ENCODE results near the gene IL1F10.

Gene IL1F10

DNA sequence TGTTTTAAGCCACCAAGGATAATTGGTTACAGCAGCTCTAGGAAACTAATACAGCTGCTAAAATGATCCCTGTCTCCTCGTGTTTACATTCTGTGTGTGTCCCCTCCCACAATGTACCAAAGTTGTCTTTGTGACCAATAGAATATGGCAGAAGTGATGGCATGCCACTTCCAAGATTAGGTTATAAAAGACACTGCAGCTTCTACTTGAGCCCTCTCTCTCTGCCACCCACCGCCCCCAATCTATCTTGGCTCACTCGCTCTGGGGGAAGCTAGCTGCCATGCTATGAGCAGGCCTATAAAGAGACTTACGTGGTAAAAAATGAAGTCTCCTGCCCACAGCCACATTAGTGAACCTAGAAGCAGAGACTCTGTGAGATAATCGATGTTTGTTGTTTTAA lies 3.5 kb upstream of the IL1F10 start:
- in situ Hi-C loops (cut with MboI; ENCODE audit: low sequenced_read_pairs): no loop called here
- H3K4me3 ChIP-seq: no peak overlapping the region
- no peak for DNase-seq (ENCODE audit: low spot score in 2 of 2)

GRCh38 chr2:113064898-113065297 lies 2.9 kb upstream of the IL1F10 start:
- in situ Hi-C loops (cut with MboI; ENCODE audit: low sequenced_read_pairs): no loop called here
- Histone ChIP-seq H3K4me3 (no peak overlapping the region), H3K9me3 (no peaks in the 10 kb centered on the region), H3K27me3 (ENCODE audit: low read depth) (no peaks in the 10 kb centered on the region), H3K36me3 (replicated peaks) (no peaks in the 10 kb centered on the region), H3K4me1 (no peaks in the 10 kb centered on the region)
- DNase-seq (ENCODE audit: low spot score in 2 of 2): no peak

More for the DNA sequence above, 3.5 kb upstream of the IL1F10 start:
- Histone ChIP-seq H3K36me3 (replicated peaks) (no peaks in the 10 kb centered on the region), H3K4me1 (no peaks in the 10 kb centered on the region), H3K27me3 (ENCODE audit: low read depth) (no peaks in the 10 kb centered on the region), H3K9me3 (no peaks in the 10 kb centered on the region)

- no peaks in the 10 kb centered on the region for H3K9me3 ChIP-seq
- H3K36me3 ChIP-seq (replicated peaks): no peaks in the 10 kb centered on the region
- no peaks in the 10 kb centered on the region for H3K27me3 ChIP-seq (ENCODE audit: low read depth)
- no peak for DNase-seq (ENCODE audit: low spot score in 2 of 2)
- in situ Hi-C loops (cut with MboI; ENCODE audit: low sequenced_read_pairs): no loop called here
- no peaks in the 10 kb centered on the region for H3K4me1 ChIP-seq
- H3K4me3 ChIP-seq: no peak overlapping the region
These were observed 479 bp downstream of the IL1F10 start for GRCh38 chr2:113068249-113068648.

DNA sequence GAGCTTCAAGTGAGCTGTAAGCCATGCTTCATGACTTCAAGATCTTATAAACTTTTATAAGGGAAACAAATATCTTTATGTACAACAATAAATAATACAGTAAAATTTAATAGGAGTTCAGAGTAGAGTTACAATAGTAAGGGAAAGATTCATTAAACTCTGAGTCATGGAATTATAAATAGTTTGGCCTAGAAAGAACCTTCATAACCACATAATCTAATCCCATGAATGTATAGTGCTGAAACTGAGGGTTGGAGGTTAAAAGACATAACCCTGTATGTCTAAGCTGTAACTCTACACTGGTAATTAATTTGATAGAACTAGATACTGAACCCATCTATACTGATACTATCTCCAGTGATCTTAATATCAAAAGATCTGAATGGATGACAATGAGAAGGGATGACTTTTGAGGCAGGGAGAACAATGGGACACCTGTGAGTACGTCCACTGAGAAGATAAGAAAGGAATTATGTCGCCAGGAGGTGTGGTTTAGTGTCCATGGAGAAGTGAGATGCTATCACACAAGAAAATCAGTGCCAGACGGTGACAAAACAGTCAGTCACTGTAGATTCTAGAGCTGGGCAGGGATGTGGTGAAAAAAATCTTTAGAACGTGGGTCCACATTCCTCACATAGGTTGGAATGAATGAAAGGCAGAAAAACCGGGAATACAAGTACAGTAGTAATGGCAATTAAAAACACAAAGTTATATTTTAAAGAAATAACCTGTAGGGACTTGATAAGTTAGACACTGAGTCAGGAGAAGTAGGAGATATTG lies 1.1 kb downstream of the IL1F10 start:
- Histone ChIP-seq H3K36me3 (replicated peaks) (no peaks in the 10 kb centered on the region), H3K9me3 (no peaks in the 10 kb centered on the region), H3K27me3 (ENCODE audit: low read depth) (no peaks in the 10 kb centered on the region), H3K4me1 (no peaks in the 10 kb centered on the region), H3K4me3 (no peak overlapping the region)
- no peak for DNase-seq (ENCODE audit: low spot score in 2 of 2)
- in situ Hi-C loops (cut with MboI; ENCODE audit: low sequenced_read_pairs): no loop called here

GRCh38 chr2:113069676-113070605 lies 2.2 kb downstream of the IL1F10 start:
- Histone ChIP-seq H3K9me3 (no peaks in the 10 kb centered on the region), H3K4me1 (no peaks in the 10 kb centered on the region), H3K27me3 (ENCODE audit: low read depth) (no peaks in the 10 kb centered on the region), H3K36me3 (replicated peaks) (no peaks in the 10 kb centered on the region), H3K4me3 (no peak overlapping the region)
- in situ Hi-C loops (cut with MboI; ENCODE audit: low sequenced_read_pairs): no loop called here
- DNase-seq (ENCODE audit: low spot score in 2 of 2): no peak

DNA sequence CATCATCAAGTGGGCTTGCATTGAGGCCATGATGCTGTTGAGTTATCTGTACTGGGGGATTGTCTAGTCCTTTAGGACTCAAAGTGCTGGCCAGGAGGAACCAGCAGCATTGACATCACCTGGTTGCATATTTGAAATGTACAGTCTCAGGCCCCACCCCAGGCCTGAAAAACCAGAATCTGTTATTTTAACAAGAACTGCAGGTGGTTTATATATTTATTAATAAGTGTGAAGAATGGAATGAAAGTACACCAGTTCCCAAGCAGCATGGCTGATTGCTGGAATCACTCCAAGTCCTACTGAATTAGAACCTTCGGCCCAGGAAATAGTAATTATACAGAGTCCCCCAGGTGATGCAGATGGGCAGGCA lies 2.8 kb downstream of the IL1F10 start:
- H3K36me3 ChIP-seq (replicated peaks): no peaks in the 10 kb centered on the region
- in situ Hi-C loops (cut with MboI; ENCODE audit: low sequenced_read_pairs): no loop called here
- DNase-seq (ENCODE audit: low spot score in 2 of 2): no peak

DNA sequence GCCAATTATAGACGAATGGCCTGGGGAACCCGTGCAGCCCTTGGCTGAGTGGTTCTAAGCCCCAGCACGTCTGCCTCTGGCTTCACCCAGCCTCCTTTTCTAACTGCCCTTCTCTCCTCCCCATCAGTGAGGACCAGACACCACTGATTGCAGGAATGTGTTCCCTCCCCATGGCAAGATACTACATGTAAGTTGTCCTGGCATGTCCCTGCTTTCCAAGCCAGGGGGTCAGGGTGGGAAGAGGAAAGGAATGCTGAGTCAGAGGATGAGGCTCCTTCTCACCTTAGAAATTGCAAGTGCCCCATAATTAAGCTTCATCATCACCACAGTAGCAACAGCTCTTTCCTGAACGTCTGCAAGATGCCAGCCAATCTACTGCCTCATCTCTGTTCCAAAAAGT lies 4.8 kb downstream of the IL1F10 start:
- Histone ChIP-seq H3K4me3 (no peak overlapping the region), H3K4me1 (no peaks in the 10 kb centered on the region), H3K36me3 (replicated peaks) (no peaks in the 10 kb centered on the region), H3K27me3 (ENCODE audit: low read depth) (no peaks in the 10 kb centered on the region), H3K9me3 (no peaks in the 10 kb centered on the region)
- no peak for DNase-seq (ENCODE audit: low spot score in 2 of 2)
- in situ Hi-C loops (cut with MboI; ENCODE audit: low sequenced_read_pairs): no loop called here

More for the DNA sequence above, 2.8 kb downstream of the IL1F10 start:
- Histone ChIP-seq H3K4me3 (no peak overlapping the region), H3K9me3 (no peaks in the 10 kb centered on the region), H3K27me3 (ENCODE audit: low read depth) (no peaks in the 10 kb centered on the region), H3K4me1 (no peaks in the 10 kb centered on the region)

DNA sequence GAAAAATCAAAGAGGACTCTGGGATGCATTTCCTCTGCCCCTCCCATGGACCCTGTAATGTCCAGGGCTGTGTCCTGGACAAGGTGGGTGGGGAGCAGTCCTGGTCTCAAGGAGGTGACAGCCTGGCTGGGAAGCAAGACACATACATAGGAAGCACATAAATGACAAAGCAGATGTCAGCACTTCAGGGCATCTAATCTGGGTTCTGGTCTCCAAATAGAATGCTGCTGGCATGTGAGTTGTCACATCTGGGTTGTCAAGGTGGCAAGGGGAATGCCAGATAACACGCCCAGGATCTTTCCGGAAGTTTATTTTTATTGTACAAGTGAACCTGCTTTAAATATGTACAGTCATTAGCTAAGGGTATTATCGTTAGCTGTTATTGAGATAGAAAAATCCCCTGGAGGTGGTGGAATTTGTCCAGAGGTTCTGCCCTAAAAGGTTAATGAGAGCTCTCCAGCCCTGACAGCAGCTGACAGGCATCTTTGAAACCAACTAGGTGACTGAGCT lies 5.6 kb downstream of the IL1F10 start:
- no peaks in the 10 kb centered on the region for H3K27me3 ChIP-seq (ENCODE audit: low read depth)
- no peaks in the 10 kb centered on the region for H3K9me3 ChIP-seq
- no peak for DNase-seq (ENCODE audit: low spot score in 2 of 2)
- in situ Hi-C loops (cut with MboI; ENCODE audit: low sequenced_read_pairs): no loop called here
- H3K4me1 ChIP-seq: no peaks in the 10 kb centered on the region
- H3K4me3 ChIP-seq: no peak overlapping the region
- H3K36me3 ChIP-seq (replicated peaks): no peaks in the 10 kb centered on the region

DNA sequence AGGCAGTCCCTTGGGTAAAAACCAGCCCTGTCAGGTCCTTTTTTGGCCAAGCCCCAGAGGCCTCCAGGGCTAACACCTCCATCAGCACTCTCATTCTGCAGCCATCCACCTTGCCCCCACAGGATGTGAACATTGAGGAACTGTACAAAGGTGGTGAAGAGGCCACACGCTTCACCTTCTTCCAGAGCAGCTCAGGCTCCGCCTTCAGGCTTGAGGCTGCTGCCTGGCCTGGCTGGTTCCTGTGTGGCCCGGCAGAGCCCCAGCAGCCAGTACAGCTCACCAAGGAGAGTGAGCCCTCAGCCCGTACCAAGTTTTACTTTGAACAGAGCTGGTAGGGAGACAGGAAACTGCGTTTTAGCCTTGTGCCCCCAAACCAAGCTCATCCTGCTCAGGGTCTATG lies 7.3 kb downstream of the IL1F10 start:
- Histone ChIP-seq H3K9me3 (no peaks in the 10 kb centered on the region), H3K27me3 (ENCODE audit: low read depth) (no peaks in the 10 kb centered on the region), H3K4me1 (no peaks in the 10 kb centered on the region), H3K36me3 (replicated peaks) (no peaks in the 10 kb centered on the region), H3K4me3 (no peak overlapping the region)
- no peak for DNase-seq (ENCODE audit: low spot score in 2 of 2)
- in situ Hi-C loops (cut with MboI; ENCODE audit: low sequenced_read_pairs): no loop called here

DNA sequence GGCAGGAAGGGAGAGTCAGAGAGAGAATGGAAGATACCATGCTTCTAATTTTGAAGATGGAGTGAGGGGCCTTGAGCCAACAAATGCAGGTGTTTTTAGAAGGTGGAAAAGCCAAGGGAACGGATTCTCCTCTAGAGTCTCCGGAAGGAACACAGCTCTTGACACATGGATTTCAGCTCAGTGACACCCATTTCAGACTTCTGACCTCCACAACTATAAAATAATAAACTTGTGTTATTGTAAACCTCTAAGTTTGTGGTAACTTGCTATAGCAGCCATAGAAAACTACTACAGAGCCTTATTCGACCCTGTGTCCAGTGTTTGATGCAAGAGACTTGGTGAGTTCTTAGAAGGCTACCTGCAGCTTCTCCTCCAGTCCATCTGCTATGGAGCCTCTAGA lies 7.8 kb downstream of the IL1F10 start:
- no peak overlapping the region for H3K4me3 ChIP-seq
- DNase-seq (ENCODE audit: low spot score in 2 of 2): no peak
- in situ Hi-C loops (cut with MboI; ENCODE audit: low sequenced_read_pairs): no loop called here
- no peaks in the 10 kb centered on the region for H3K27me3 ChIP-seq (ENCODE audit: low read depth)
- H3K9me3 ChIP-seq: no peaks in the 10 kb centered on the region
- no peaks in the 10 kb centered on the region for H3K4me1 ChIP-seq
- H3K36me3 ChIP-seq (replicated peaks): no peaks in the 10 kb centered on the region

- no peaks in the 10 kb centered on the region for H3K36me3 ChIP-seq (replicated peaks)
- H3K4me3 ChIP-seq: no peak overlapping the region
- no peaks in the 10 kb centered on the region for H3K9me3 ChIP-seq
- in situ Hi-C loops (cut with MboI; ENCODE audit: low sequenced_read_pairs): no loop called here
- no peaks in the 10 kb centered on the region for H3K4me1 ChIP-seq
- H3K27me3 ChIP-seq (ENCODE audit: low read depth): no peaks in the 10 kb centered on the region
- no peak for DNase-seq (ENCODE audit: low spot score in 2 of 2)
These were observed 9.3 kb downstream of the IL1F10 start for GRCh38 chr2:113076954-113077669.

DNA sequence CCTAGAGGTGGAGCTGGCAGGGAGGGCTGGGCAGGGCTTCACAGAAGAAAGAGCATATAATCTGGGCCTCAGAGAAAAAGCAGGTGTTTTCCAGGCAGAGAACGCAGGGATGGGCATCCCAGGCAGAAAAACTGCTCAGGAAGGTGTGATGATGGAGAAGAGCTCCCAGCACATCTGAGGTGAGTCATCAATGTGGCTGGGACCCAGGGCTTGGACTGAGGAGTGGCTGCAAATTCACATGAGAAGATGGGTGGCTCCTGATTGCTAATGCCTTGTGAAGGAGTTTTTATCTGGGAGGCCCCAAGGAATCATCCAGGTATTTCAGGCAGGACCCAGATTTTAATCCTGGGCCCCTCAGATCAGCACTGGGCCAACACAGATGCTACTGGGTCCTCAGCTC lies 10.2 kb downstream of the IL1F10 start:
- Histone ChIP-seq H3K4me3 (no peak overlapping the region), H3K4me1 (no peaks in the 10 kb centered on the region), H3K36me3 (replicated peaks) (no peaks in the 10 kb centered on the region), H3K27me3 (ENCODE audit: low read depth) (no peaks in the 10 kb centered on the region), H3K9me3 (no peaks in the 10 kb centered on the region)
- in situ Hi-C loops (cut with MboI; ENCODE audit: low sequenced_read_pairs): no loop called here
- no peak for DNase-seq (ENCODE audit: low spot score in 2 of 2)

DNA sequence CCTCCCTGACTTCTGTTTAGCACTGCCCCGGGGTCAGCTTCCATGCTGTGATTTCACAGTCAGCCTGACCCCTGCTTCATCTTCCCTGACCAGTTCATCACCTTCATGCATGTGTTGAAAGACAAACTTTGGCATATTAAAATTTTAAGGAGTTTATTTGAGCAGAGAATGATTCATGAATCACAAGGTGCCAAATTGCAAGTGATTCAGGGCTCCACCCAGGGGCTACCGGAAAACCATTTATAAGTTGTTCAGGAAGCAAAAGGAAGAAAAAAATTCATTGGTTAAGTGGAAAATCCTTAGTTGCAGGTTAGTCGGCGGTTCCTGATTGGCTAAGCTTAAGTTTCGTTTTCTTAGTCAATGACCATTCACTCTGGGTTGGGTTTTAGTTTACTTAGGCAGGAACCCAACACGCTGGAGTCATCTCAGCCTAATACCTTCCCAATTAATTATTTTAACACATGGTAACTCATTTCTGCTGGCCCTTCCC lies 10.6 kb downstream of the IL1F10 start:
- H3K4me1 ChIP-seq: no peaks in the 10 kb centered on the region
- no peaks in the 10 kb centered on the region for H3K27me3 ChIP-seq (ENCODE audit: low read depth)
- H3K36me3 ChIP-seq (replicated peaks): no peaks in the 10 kb centered on the region
- DNase-seq (ENCODE audit: low spot score in 2 of 2): no peak
- in situ Hi-C loops (cut with MboI; ENCODE audit: low sequenced_read_pairs): no loop called here
- no peak overlapping the region for H3K4me3 ChIP-seq
- no peaks in the 10 kb centered on the region for H3K9me3 ChIP-seq
